ENCODE results near the gene RBP7.
"Not testable (repeated sequence)": the region's sequence is repeated elsewhere in the genome, so short reads cannot be mapped to it uniquely, and the experiment has no call there.

RBP7 gene

GRCh38 chr1:9996624-9997582, at the start of gene RBP7:
Gene RBP7, plus strand, starts transcription at chr1:9997228. Its CDS starts 31 bp downstream, at chr1:9997259.
- DNase-seq (ENCODE audit: low read depth): no peak

- no peak for DNase-seq (ENCODE audit: low read depth)
Measured at GRCh38 chr1:9957726-9958125, 39.3 kb upstream of the RBP7 start.

DNA sequence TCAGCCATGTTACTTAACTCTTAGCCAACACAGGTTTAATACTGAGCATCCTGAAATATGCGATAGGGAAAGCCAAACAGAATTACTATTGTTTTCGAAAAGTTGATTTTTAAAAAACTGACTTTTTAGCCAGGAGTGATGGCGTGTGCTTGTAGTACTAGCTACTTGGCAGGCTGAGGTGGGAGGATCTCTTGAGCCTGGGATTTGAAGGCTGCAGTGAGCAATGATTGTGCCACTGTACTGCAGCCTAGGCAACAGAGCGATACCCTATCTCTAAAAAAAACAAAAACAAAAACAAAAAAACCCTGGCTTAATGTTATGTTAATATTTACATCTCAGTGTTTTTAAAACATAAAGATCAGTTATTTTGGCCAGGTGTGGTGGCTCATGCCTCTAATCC, 37.0 kb upstream of the RBP7 start:
- peak; percentile 27 for DNase-seq (ENCODE audit: low read depth)

- DNase-seq (ENCODE audit: low read depth): no peak
Measured at GRCh38 chr1:9960706-9961562, 36.1 kb upstream of the RBP7 start.

DNA sequence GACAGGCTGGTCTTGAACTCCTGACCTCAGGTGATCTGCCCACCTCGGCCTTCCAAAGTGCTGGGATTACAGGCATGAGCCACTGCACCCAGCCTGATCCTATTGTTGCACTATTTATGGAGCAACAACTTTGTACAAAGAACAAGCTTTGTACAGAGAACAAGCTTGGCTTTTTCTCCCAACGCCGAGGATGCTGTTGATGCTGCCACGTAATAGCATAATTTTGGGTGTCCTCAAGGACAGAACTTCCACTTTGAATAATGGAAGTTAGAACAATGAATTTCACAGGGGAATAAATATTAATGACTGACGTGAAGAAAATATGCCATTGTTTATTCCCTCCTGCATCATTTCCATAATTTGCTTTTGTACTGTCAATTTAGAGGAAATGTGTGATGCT, 12.8 kb upstream of the RBP7 start:
- DNase-seq (ENCODE audit: low read depth): no peak

GRCh38 chr1:9985001-9985400, 12.0 kb upstream of the RBP7 start:
- DNase-seq (ENCODE audit: low read depth): peak; percentile 6

DNA sequence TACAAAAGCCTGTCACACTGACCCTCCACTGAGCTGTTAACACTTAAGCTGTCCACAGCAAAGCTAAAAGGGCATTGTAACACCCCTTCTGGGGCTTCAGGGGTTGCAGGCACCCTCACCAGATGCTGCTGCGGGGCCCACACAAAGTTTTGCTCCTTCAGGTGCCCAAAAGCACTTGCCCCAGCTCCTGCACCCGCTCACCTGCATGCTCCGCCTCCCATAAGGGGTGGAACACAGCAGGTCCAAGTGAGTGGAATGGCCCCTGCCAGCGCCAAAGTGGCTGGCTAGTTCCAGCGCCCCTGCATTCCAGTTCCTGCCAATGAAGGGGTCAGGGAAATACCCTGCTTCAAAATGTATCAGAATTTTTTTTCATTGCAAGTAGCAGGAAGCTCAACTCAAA, 7.3 kb upstream of the RBP7 start:
- DNase-seq (ENCODE audit: low read depth): no peak

DNA sequence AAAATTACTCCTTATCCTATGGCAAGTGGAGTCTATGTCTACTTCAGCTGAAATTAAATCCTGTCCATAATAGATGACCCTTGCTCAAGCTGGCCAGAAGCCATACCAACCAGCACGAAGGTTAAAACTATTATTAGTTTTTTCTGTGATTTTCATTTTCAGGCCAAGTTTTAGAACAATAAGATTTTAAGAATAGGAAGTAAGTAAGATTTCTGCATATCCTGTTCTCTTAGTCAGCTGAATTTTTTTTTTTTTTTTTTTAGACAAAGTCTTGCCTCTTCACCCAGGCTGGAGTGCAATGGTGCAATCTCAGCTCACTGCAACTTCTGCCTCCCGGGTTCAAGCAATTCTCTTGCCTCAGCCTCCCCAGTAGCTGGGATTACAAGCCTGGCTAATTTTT, 6.1 kb upstream of the RBP7 start:
- no peak for DNase-seq (ENCODE audit: low read depth)

DNA sequence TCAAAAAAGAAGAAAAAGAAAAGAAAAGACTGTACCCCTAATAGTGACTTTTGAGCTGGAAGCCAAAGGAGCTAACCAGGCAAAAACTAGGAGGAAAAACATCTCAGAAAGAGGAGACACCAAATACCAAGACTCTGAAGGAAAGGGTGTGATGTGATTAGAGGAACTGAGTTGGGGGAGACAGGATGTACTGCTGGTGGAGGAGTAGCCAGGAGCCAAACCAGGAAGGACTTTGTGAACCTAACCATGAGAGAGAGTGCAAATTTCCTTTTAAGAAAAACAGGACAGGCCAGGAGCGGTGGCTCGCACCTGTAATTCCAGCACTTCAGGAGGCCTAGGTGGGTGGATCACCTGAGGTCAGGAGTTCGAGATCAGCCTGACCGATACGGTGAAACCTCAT, 4.1 kb upstream of the RBP7 start:
- DNase-seq (ENCODE audit: low read depth): no peak

GRCh38 chr1:9993561-9994075, 3.4 kb upstream of the RBP7 start:
- DNase-seq (ENCODE audit: low read depth): peak; percentile 10

DNA sequence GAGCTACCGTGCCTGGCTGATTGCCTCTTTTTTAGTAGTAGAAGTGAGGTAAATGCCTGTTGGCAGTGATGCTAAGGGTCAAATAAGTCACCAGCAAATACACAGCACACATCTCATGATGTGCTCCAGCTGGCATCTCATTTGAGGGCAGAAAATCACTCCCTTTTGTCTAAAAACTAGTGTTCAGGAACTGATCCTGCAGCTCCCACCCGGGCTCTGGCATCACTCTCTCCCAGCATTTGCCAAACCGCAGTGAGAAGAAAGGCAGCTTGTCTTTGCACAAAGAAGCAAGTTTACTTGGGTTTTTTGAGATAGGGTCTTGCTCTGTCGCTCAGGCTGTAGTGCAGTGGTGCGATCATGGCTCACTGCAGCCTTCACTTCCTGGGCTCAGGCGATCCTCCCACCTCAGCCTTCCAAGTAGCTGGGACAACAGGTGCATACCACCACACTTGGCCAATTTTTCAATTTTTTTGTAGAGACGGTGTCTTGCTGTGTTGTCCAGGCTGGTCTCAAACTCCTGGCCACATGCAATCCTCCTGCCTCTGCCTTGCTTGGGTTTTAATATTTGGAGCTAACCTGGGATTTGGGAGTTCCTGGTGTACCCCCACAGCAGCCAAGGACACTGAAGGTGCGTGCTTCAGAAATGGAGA, 4.1 kb downstream of the RBP7 start:
- DNase-seq (ENCODE audit: low read depth): no peak

DNA sequence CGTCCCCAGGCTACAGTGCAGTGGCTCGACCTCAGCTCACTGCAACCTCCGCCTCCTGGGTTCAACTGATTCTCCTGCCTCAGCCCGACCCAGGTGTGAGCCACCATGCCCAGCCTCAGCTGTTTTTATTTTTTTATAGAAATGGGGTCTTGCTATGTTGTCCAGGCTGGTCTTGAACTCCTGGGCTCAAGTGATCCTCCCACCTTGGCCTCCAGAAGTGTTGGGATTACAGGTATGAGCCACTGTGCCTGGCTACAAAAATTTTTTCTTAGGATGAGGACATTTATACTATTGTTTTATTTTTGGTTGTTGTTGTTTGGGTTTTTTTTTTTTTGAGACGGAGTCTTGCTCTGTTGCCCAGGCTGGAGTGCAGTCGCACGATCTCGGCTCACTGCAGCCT, 8.2 kb downstream of the RBP7 start:
- DNase-seq (ENCODE audit: low read depth): not testable (repeated sequence)

DNA sequence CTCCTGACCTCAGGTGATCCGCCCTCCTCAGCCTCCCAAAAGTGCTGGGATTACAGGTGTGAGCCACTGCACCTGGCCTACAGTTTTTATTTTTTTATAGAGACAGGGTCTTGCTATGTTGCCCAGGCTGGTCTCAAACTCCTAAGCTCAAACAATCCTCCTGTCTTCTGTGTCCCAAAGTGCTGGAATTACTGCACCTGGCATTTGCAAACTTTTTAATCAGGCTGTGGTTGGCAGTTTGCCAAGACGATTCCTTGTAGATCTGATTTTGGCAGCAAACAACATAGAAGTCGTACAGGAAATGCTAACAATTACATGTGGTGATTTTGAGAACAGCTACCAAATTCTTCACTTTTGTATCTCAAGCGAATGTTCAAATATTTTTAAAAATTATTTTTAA, 10.1 kb downstream of the RBP7 start:
- DNase-seq (ENCODE audit: low read depth): no peak

DNA sequence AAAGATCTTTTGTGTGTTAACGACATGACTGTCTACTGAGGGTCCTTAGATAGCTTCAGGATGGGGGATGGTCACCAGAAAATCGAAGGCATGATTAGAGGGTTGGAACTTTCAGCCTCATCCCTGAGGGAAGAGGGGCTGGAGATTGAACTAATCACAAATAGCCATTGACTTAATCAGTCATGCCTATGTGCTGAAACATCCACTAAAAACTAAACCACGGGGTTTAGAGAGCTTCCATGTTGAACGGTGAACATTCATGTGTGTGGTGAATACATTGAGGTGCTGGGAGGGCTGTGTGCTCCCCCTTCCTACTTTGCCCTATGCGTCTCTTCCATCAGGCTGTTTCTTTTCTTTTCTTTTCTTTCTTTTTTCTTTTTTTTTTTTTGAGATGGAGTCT, 17.0 kb downstream of the RBP7 start:
- no peak for DNase-seq (ENCODE audit: low read depth)

DNA sequence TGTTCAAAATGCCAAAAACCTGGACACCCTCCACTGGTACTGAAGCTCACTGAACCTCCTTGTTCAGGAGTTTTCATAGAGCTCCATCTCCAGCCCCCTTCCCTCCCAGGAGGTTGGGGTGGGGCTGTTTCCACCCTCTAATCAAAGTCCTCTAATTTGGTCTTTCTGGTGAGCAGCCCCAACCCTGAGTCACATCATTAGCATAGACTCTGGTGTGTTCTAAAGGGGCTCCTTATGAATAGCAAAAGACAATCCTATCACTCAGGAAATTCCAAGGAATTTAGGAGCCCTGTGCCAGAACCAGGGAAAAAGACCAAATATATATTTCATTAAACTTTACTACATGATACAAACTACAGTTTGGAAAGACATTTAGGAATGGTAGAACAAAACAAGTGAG, 22.5 kb downstream of the RBP7 start:
- DNase-seq (ENCODE audit: low read depth): no peak

GRCh38 chr1:10020086-10020485, 23.1 kb downstream of the RBP7 start:
- DNase-seq (ENCODE audit: low read depth): no peak

- not testable (repeated sequence) for DNase-seq (ENCODE audit: low read depth)
Measured at GRCh38 chr1:10020678-10021077, 23.6 kb downstream of the RBP7 start.

- not testable (repeated sequence) for DNase-seq (ENCODE audit: low read depth)
Measured at GRCh38 chr1:10021992-10022391, 25.0 kb downstream of the RBP7 start.

GRCh38 chr1:10022656-10023055, 25.6 kb downstream of the RBP7 start:
- no peak for DNase-seq (ENCODE audit: low read depth)

DNA sequence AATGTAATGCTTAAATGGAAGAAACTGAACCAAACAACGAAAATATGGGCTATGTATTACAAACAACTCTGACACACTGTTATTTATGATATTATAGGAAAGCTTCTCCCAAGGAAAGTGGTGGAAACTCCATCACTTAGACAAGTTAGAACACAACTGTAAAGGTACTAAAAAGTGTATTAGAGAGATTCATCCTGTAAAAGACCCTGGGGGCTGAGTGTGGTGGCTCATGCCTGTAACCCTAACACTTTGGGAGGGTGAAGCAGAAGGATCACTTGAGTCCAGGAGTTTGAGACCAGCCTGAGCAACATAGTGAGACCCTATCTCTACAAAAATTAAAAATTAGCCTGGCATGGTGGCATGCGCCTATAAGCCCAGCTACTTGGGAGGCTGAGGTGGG, 28.3 kb downstream of the RBP7 start:
- DNase-seq (ENCODE audit: low read depth): no peak

GRCh38 chr1:10027027-10027426, 30.0 kb downstream of the RBP7 start:
- DNase-seq (ENCODE audit: low read depth): no peak

- not testable (repeated sequence) for DNase-seq (ENCODE audit: low read depth)
Measured at GRCh38 chr1:10028956-10029500, 32.0 kb downstream of the RBP7 start.
